NCI-H2227 (cell line): Measurements from ENCODE around the gene LARGE2.

Experiments
- DNase-seq: peaks from one replicate; lab custom pipeline; 2025; ENCODE audit not compliant: unreplicated experiment; lab: John Stamatoyannopoulos, UW

LARGE2 gene

DNA sequence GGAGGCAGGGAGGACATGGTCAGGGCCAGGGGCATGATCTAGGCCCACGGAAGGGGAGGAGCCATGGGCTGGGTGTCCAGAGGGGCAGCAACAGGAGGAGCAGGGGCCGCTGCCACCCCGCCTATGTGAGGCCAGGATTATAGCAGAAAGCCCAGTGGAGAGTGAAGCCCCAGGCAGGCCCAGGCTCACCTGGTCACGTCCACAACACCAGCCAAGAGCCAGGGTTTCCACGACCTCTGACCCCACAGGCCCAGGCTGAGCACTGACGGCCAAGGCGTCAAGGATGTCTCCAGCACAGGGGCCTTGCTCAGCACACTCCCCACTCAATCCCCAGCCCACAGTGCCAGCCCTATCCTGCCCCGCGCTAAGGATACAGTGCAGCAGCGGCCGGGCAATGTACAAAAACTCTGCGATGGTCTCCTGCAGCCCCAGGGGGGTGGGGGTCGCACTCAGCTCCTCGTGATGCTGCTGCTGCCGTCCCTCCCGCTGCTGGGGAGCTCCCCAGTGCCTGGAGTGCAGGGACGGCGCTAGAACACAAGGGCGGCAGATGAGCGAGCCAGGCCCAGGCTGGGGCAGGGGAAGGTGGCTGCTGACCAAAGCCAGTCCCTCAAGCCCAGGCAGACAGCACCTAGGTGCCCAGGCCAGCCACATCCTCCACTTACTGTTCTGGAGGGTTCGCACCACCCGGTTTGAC lies 8.4 kb upstream of the LARGE2 start:
- DNase-seq = no peak

DNA sequence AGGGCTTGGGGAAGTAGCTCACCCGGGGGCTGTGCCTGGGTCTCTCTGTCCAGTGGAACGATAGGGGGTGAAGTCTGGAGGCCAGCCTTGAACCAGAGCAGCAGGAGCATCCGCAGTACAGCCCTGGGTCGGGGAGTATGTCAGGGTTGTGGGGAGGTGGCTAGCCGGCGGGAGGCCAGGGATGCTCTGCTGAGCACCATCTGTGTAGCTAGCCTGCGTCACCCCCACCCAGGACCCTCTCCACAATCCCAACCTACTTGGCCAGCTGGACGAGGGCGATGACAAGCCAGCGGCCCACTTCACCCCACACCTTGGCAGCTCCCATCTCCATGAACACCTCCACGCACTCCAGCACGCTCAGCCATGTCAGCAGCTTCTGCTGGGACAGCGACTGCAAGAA lies 7.0 kb upstream of the LARGE2 start:
- DNase-seq = no peak

DNA sequence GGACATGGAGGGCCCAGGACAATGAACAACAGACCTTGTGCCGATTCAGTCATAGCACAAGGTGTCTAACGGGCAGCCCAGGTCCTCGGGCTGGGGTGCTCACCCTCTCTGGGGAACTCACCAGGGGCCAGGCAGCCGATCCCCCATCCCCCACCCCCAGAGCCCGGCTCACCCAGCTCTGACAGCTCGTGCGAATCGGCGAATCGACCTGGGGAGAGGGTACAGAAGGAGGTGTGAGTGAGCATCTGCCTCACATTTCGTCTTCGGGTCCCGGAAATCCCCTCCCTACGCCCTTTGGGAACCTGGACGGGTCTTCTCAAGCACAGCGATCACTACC lies 5.2 kb upstream of the LARGE2 start:
- DNase-seq = no peak

DNA sequence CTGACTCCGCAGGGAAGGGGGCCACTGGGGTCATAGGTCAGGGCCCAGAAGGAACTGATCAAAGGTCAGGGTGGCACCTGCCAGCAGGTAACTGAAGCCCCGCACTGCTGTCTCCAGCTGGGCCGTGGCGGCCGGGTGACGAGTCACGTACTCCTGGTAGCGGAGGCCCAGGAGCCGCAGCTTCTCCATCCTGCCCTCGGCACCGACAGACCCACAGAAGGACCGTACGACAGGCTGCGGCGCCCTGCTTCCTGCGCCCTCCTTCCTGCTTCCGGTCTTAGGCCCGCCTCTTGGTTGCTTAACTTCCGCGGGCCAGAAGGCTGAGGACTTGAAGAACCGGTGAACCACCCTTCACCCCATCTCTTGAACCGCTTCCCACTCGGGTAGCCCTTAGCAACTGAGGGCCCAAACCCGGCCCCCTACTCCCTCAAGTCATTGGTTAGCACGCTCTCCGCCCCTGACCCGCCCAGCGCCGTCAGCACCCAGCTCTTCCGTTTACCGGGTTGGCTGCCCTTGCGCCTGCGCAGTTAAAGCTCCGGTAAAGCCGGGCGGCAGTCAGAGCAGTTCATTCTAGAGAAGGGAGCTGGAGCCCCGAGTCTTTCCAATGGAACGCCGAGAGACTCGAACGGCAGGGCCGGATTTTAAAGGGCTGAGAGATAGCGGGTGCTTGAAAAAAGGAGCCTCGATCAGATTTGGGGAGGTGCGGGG lies 4.7 kb upstream of the LARGE2 start, which contains the start of gene PEX16:
Gene PEX16 (minus strand): TSS at position 255 of the 708 bp plus-strand sequence. CDS start 66 bp downstream, at position 189.
- DNase-seq = peak; percentile 98

DNA sequence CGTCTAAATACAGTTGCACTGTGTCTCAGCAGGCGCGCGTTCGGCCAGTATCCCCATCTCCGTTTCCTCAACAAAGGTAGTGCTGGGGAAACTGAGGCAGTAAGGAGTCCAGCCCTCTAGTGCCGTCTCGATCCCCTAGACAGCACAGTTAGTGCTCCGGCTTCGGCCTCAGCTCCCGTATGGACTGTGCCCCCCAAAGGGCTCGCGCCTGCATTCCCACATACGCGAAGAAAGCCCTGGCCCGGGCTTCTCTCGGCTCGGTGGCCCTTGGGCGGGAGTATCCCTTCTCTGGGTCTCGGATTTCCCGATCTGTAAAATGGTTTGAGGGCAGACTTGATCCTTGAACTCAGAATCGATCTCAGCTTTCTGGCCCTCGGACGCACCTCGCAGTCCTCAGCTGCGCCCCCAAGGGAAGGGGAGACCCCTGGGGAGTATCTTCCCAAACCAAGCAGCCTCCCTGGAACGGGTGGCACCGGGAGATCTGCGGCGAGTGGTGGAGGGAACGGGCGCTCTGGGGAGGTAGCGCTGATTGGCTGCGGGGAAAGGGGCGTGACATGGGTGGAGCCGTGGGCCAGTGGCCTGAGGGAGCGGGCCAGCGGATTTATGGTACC lies 4.0 kb upstream of the LARGE2 start:
- DNase-seq = peak; percentile 85

DNA sequence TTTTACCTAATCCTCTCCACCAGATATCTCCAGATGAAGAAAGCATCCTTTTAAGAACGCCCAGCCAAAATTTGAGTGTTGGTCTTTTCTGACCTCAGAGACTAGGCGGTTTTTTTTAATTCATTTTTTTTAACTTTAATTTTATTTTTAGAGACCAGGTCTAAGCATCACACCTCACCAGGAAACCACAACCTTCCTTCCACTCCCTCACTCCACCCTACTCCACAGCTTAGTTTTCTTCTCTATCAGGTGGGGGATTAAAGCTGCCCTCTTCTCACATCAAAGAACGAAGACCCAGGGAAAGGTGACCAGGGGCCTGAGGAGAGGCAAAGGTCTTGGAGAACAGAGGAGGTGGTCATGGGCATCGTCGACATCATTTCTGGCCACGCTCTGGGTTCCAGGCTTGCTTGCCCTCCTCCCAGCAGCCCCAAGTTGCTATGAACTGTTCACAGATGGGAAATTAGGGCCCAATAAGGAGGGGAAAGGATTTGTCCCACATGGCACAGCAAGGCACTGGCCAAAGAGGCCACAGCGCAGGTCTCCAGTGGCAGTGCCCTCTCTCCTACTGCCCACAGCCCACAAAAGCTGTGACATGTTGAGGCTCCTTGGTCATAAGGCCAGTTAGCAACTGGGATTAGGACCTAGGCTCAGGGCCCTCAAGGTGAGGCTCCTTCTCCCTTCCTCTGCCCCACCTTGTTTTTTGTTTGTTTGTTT lies 3.3 kb upstream of the LARGE2 start:
- no peak for DNase-seq

DNA sequence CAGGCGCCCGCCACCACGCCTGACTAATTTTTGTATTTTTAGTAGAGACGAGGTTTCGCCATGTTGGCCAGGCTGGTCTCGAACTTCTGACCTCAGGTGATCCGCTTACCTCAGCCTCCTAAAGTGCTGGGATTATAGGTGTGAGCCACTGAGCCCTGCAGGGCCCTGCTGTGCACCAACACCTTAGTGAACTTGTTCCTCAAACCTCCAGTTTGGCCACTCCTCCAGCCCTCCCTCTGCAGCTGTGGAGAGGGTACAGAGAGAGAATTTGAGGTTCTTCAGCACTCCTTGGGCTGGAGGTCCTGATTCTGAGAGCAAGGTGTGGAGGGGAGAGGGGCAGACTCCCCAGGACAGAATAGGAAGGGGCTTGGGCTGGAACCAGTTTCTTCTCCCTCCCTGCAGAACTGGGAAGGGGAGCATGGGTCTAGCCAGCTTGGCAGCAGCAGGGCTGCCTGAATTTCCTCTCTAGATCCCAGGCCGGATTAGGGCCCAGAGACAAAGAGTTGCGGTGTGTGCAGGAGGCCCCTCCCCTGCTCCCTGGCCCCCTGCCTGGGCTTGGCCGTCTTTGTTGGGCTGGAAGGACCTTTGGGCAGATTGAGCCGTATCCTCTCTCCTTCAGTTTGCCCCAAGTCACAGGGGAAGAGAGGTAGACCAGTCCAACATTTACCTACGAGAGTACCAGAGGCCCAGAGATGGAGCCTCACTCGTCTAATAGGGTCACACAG lies 2.5 kb upstream of the LARGE2 start:
- DNase-seq = no peak

DNA sequence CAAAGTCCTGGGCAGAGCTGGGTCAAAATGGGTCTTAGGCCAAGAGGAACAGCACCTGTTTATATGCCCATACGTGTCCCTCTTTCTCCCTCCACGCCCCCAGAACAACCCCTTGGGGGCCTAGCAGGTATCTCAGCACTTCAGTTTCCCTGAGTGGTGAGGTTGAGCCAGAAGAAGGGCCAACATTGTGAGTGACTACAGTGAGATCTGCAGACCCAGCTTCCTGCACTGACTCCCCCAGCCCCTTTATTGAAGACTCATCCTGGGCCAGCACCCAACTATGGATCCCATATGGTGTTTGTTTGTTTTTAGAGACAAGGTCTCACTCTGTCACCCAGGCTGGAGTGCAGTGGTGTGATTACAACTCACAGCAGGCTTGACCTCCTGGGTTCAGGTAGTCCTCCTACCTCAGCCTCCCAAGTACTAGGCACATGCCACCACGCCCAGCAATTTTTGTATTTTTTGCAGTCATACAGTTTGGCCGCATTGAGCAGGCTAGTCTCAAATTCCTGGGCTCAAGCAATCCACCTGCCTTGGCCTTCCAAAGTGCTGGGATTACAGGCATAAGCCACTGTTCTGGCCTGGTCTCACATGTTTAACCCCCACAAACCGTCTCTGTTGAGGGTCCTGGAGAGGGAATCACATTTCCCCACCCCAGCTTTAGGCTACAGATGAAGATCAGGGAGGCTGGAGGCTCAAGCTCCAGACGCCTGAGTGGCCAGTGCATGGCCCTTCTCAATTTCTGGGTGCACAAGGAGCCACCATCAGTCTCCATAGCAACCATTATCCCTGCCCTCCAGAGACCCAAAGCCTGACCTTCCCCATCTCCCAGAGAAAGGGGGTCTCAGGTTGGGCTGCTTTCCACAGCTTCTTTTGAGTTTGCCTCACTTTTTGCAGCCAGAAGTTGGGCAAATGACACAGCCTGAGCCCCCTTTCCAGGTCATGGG lies 1.7 kb upstream of the LARGE2 start:
- DNase-seq = no peak

DNA sequence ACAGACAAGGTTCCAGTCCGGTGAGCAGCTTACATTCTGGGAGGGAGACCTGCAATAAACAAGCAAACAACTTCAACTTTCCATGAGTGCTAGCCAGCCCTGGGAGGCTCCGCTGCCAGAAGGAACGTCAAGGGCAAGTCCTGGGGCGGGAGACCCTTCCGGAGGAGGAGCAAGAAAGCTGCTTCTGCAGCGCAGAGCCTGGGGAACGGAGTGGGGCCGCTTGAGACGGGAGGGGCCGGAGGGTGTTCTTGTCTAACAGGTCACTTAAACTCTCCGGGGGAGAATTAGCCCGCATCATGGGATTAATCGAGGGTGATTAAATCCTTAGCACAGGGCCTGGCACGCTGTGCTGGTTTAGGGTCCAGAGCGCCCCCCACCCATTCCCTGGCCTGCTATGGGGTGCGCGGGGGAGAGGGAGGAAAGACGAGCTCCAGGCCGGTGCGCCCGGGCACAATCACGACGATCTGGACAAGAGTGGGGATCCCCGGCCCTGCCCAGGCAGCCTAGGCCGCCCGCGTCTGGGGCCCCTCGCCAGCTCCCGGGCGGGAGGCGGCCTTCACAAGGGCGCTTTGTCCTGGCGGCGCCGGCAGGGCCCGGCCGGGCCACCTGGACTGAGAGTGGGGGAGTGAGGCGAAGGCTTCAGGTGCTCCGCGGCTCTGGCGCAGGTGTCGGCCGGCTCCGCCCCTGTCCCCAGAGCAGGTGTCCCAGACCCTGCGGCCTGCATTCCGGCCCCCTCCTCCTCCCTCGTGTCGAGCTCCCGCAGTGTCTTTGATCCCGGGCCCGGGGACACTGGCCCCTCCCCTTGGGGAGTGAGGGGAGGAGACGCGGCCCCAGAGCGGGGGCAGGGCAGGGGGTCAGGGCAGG lies 663 bp upstream of the LARGE2 start:
- DNase-seq = peak; percentile 45

DNA sequence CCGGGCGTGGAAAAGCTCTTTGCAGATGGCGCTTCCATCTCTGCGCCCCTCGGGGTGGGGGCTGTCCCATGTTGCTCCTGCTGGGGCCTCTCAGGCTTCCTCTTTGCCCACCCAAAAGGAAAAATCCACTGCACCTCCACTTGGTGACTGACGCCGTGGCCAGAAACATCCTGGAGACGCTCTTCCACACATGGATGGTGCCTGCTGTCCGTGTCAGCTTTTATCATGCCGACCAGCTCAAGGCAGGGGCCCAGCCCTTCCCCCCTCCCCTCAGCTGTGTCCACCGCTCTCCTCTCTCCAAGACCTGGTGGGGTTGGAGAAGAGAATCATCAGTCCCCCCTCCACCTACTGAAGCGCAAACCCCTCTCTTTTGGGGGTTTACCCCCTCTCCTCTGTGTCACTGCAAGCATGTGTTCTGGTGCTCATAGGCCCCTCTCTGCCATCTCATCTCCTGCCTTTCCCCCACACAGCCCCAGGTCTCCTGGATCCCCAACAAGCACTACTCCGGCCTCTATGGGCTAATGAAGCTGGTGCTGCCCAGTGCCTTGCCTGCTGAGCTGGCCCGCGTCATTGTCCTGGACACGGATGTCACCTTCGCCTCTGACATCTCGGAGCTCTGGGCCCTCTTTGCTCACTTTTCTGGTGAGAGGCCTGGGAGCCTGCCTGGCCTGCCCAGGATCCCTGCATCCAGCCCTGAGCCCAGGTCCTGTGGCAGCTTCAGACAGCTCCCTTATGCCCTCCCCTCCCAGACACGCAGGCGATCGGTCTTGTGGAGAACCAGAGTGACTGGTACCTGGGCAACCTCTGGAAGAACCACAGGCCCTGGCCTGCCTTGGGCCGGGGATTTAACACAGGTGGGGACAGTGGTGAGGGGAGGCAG lies 1.8 kb downstream of the LARGE2 start:
- no peak for DNase-seq

DNA sequence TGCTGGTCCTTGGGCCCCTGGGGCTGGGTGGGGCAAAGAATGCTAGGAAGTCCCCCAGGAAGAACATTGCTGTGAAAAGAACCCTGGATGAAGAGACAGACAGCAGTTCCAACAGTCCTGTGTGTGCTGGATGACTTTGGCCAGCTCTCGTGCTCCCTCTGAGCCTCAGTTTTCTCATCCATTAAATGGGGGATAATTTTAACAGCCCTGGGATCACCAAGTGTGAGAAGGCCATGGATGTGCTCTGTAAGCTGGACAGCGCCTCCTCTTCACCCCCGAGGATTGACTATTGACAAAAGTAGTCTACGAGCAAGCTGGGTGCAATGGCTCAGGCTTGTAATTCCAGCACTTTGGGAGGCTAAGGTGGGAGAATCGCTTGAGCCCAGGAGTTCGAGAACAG lies 2.5 kb downstream of the LARGE2 start:
- no peak for DNase-seq

DNA sequence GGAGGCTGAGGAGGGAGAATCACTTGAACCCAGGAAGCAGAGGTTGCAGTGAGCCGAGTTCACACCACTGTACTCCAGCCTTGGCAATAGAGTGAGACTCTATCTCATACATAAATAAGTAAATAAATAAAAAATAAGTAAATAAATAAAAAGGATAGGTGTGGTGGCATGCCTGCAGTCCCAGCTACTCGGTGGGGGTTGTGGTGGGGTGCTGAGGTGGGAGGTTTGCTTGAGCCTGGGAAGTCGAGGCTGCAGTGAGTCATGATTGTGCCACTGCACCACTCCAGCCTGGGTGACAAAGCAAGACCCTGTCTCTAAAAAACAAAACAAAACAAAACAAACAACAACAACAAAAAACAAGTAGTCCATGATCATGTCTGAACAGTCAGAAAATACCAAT lies 3.1 kb downstream of the LARGE2 start:
- DNase-seq = no peak

DNA sequence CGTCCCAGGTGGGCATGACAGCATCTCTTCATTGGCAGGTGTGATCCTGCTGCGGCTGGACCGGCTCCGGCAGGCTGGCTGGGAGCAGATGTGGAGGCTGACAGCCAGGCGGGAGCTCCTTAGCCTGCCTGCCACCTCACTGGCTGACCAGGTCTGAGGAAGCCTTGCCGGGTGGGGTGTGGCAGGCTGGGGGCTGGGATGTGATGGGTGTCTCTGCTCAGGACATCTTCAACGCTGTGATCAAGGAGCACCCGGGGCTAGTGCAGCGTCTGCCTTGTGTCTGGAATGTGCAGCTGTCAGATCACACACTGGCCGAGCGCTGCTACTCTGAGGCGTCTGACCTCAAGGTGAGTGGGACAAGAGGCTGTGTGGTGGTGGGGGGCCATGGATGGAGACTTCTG lies 3.5 kb downstream of the LARGE2 start:
- no peak for DNase-seq

DNA sequence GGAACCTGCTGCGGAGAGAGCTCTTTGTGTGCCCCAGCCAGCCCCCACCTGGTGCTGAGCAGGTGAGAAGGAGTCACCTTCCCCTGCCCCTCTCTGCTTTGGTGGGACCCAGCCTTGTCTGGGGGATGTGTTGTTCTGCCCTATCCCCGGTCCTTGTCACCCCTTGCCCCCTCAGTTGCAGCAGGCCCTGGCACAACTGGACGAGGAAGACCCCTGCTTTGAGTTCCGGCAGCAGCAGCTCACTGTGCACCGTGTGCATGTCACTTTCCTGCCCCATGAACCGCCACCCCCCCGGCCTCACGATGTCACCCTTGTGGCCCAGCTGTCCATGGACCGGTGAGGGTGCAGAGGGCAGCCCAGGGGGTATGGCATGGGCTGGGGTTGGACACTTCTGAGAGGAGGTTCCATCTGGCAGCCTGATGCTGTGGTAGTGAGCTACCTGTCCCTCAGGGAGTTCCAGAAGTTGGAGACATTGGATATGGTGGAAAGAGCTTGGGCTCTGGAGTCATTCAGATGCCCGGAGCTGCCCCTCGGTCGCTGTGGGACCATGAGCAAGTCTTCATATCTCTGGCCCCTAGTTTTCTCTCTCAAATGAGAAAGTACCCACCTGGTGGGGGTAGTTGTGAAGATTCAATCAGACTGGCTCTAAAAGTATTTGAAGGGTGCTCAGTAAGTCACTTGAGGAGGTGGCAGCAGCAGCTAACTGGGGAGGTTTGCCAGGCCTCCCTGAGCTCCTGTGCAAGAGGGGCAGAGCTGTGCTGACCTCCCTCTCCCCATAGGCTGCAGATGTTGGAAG lies 4.3 kb downstream of the LARGE2 start:
- no peak for DNase-seq

DNA sequence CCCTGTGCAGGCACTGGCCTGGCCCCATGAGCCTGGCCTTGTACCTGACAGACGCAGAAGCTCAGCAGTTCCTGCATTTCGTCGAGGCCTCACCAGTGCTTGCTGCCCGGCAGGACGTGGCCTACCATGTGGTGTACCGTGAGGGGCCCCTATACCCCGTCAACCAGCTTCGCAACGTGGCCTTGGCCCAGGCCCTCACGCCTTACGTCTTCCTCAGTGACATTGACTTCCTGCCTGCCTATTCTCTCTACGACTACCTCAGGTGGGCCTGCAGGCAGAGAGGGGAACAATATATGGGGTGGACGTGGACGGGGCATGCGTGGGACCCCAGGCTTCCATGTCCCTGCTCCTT lies 4.9 kb downstream of the LARGE2 start:
- DNase-seq = no peak

DNA sequence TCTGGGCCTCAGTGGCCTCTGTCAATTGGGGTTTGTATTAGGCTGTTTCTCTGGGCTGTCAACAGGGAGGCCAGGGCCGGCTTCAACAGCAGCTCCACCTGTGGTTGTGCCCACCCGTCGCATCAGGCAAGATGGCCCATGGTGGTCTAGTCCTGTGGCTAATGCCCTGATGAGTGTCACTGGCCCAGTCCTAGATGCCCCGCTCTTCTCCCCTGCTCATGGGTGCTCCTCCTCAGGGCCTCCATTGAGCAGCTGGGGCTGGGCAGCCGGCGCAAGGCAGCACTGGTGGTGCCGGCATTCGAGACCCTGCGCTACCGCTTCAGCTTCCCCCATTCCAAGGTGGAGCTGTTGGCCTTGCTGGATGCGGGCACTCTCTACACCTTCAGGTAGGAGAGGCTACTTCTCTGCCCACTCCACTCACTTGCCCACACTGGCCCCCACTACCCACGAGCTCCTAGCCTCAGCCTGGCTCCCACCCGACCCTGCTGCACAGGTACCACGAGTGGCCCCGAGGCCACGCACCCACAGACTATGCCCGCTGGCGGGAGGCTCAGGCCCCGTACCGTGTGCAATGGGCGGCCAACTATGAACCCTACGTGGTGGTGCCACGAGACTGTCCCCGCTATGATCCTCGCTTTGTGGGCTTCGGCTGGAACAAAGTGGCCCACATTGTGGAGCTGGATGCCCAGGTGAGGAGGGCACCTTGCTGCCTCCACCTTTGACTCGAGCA lies 5.4 kb downstream of the LARGE2 start:
- DNase-seq = no peak
